Cardiac muscle cell (in vitro differentiated cells and primary cell): ENCODE measurements around the gene STARD8. TPM values are rescaled to one million over a fixed set of nuclear protein-coding genes. Genes with fewer than 3 reads are reported as not detected.

ENCODE experiments used
- DNase-seq, 2 donors: peaks; one replicate each; pipeline versions ENCODE4 v3.0.0 to v3.0.0-alpha.2; 2010 to 2017; ENCODE audit warnings: low read depth in 1 of 2, low spot score in 1 of 2
- H3K27ac ChIP-seq: fragments of 200-600 bp; sonication (generic); 2 replicates; pipeline ENCODE4 v1.5.1; 2016
- H3K27me3 ChIP-seq: fragments of 200-600 bp; sonication (generic); 2 replicates; pipeline ENCODE4 v1.6.0; 2016; ENCODE audit warnings: control low read depth
- H3K36me3 ChIP-seq: fragments of 200-600 bp; sonication (generic); 2 replicates; pipeline ENCODE4 v1.5.1; 2016; ENCODE audit warnings: control low read depth
- H3K4me1 ChIP-seq: fragments of 200-600 bp; sonication (generic); 2 replicates; pipeline ENCODE4 v1.8.1; 2017; ENCODE audit warnings: low read depth, mild to moderate bottlenecking, mixed run types
- H3K4me3 ChIP-seq: fragments of 200-600 bp; sonication (generic); 2 replicates; pipeline ENCODE4 v1.5.1; 2016; ENCODE audit warnings: mild to moderate bottlenecking
- H3K9me3 ChIP-seq: fragments of 200-600 bp; sonication (generic); 2 replicates; pipeline ENCODE4 v1.5.1; 2017; ENCODE audit warnings: low read depth, mild to moderate bottlenecking, control low read depth
- CTCF ChIP-seq: IDR thresholded peaks from 2 replicates; pipeline ENCODE4 v1.5.1; 2012; ENCODE audit warnings: low read depth, mild to moderate bottlenecking, low read length
- polyA plus RNA-seq: library from polyadenylated mRNA; unstranded; fragments of >200 nt; fragmentation: Nextera tagmentation; extraction: Ambion mirVana; gene quantifications from 2 replicates; pipeline ENCODE4 v1.2.1, GENCODE V29; 2016
- total RNA-seq: library from RNA; depleted of rRNA; stranded (reverse); fragments of >200 nt; gene quantifications from 2 replicates; pipeline ENCODE4 v1.2.3, GENCODE V29; 2016

STARD8 gene
- total and polyA plus RNA-seq, 2 experiments from 2014 or later: 0.60 to 1.9 TPM

GRCh38 chrX:68682790-68683189 lies 35.3 kb downstream of the STARD8 start:
- no peak overlapping the region for H3K4me3 ChIP-seq
- H3K4me1 ChIP-seq: no peaks in the 10 kb centered on the region
- no peak overlapping the region for H3K27ac ChIP-seq
- H3K9me3 ChIP-seq: no peaks in the 10 kb centered on the region
- no peak for DNase-seq
- TF ChIP-seq CTCF: no peak
- no peaks in the 10 kb centered on the region for H3K36me3 ChIP-seq
- H3K27me3 ChIP-seq: peaks cover 12% of the 10 kb centered on the region

DNA sequence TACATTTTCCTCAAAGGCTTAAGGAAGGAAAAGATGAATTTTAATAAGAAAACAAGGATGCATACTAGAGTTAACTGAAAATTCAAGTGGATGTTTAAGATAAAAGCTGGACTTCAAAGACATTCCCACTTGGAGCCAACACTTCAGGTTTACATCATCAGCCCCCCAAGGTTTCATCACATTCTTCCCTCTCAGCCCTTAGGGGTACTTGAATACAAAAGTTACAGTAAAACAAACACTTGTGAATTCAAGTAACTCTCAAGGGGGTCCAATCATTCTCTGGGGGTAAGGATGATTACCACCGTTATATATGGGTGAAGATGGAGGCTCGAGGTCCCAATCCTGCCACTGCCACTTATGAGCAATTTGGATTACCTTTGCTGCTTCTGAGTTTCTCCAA lies 36.1 kb downstream of the STARD8 start:
- Histone ChIP-seq H3K9me3 (no peaks in the 10 kb centered on the region), H3K36me3 (no peaks in the 10 kb centered on the region), H3K27me3 (peaks cover 12% of the 10 kb centered on the region), H3K27ac (no peak overlapping the region), H3K4me1 (no peaks in the 10 kb centered on the region), H3K4me3 (no peak overlapping the region)
- TF ChIP-seq CTCF: no peak
- DNase-seq: no peak

- DNase-seq: peak in 1 of 2 donors; percentile 37
- TF ChIP-seq CTCF: no peak
- no peak overlapping the region for H3K27ac ChIP-seq
- no peaks in the 10 kb centered on the region for H3K4me1 ChIP-seq
- H3K9me3 ChIP-seq: no peaks in the 10 kb centered on the region
- peaks cover 12% of the 10 kb centered on the region for H3K27me3 ChIP-seq
- no peaks in the 10 kb centered on the region for H3K36me3 ChIP-seq
- no peak overlapping the region for H3K4me3 ChIP-seq
These were observed 36.9 kb downstream of the STARD8 start for GRCh38 chrX:68684291-68684918.

DNA sequence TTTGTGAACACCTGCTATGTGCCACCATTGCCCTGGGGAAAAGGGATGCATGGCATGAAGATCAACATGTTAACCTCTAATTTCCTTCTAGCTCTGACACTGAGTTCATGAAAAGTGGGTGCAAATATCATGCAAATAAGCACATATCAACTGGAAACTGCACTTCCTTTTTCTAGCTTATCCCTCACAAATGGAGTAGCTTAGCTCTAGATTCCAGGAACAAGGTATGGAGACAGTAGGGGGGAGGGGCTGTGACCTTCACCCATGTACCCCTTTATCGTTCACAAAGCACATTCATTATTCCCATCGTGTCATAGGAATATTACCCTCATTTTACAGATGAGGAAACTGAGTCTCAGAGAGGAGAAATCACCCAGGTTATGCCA lies 37.4 kb downstream of the STARD8 start:
- TF ChIP-seq CTCF: no peak
- peaks cover 12% of the 10 kb centered on the region for H3K27me3 ChIP-seq
- H3K27ac ChIP-seq: no peak overlapping the region
- H3K4me3 ChIP-seq: no peak overlapping the region
- H3K9me3 ChIP-seq: no peaks in the 10 kb centered on the region
- no peak for DNase-seq
- H3K4me1 ChIP-seq: no peaks in the 10 kb centered on the region
- H3K36me3 ChIP-seq: no peaks in the 10 kb centered on the region

GRCh38 chrX:68685685-68686084 lies 38.2 kb downstream of the STARD8 start:
- Histone ChIP-seq H3K27me3 (peaks cover 12% of the 10 kb centered on the region), H3K9me3 (no peaks in the 10 kb centered on the region), H3K27ac (no peak overlapping the region), H3K36me3 (no peaks in the 10 kb centered on the region), H3K4me3 (no peak overlapping the region), H3K4me1 (no peaks in the 10 kb centered on the region)
- TF ChIP-seq CTCF: peak; percentile 38
- DNase-seq: peak in 1 of 2 donors; percentile 87
